HG03097 (cell line): Measurements from ENCODE around the gene GPC3.
"Not testable (repeated sequence)": the region's sequence is repeated elsewhere in the genome, so short reads cannot be mapped to it uniquely, and the experiment has no call there.

Experiments used
- ATAC-seq: cut with Tn5 transposase; IDR thresholded peaks from one replicate; pipeline ENCODE4 v1.9.1; 2021; ENCODE audit not compliant: unreplicated experiment, low FRiP score

Gene GPC3

GRCh38 chrX:133792198-133792953, 193.0 kb downstream of the GPC3 start:
- ATAC-seq, result peak; percentile 78

- ATAC-seq, result no peak
These were observed 195.6 kb downstream of the GPC3 start for GRCh38 chrX:133789829-133790228.

- no peak for ATAC-seq
These were observed 199.0 kb downstream of the GPC3 start for GRCh38 chrX:133786382-133786781.

- no peak for ATAC-seq
These were observed 202.1 kb downstream of the GPC3 start for GRCh38 chrX:133783274-133783673.

DNA sequence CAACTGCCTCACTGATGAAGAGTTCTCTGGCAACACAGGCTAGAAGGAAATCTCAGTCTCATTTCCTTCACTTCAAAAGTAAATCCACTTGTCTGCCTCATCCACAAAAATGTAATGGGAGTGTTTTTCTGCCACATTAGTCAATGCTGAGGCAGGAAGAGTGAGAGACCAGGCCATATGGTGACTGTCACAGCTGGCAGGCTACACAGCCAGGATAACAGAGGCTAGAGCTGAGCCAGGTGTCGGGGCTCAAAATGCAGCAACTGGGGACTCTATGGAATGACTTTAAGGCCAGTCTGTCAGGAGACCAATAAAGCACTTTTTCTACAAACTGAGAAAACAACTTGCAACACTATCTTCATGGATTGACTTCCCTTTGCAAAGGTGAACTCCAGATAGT, 204.2 kb downstream of the GPC3 start:
- ATAC-seq, result no peak

GRCh38 chrX:133776072-133776471, 209.3 kb downstream of the GPC3 start:
- no peak for ATAC-seq

GRCh38 chrX:133774807-133775206, 210.6 kb downstream of the GPC3 start:
- ATAC-seq, result no peak

GRCh38 chrX:133771086-133771646, 214.2 kb downstream of the GPC3 start:
- ATAC-seq, result no peak

DNA sequence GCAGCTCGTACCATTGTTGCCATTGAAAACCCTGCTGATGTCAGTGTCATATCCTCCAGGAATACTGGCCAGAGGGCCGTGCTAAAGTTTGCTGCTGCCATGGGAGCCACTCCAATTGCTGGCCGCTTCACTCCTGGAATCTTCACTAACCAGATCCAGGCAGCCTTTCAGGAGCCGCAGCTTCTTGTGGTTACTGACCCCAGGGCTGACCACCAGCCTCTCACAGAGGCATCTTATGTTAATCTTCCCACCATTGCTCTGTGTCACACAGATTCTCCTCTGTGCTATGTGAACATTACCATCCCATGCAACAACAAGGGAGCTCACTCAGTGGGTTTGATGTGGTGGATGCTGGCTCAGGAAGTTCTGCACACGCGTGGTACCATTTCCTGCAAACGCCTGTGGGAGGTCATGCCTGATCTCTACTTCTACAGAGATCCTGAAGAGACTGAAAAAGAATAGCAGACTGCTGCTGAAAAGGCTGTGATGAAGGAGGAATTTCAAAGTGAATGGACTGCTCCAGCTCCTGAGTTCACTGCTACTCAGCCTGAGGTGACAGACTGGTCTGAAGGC, 222.3 kb downstream of the GPC3 start:
- not testable (repeated sequence) for ATAC-seq

GRCh38 chrX:133754657-133755056, 230.7 kb downstream of the GPC3 start:
- no peak for ATAC-seq

GRCh38 chrX:133749951-133750350, 235.4 kb downstream of the GPC3 start:
- ATAC-seq, result no peak

GRCh38 chrX:133749370-133749769, 236.0 kb downstream of the GPC3 start:
- ATAC-seq, result no peak

GRCh38 chrX:133747196-133747595, 238.2 kb downstream of the GPC3 start:
- ATAC-seq, result no peak

DNA sequence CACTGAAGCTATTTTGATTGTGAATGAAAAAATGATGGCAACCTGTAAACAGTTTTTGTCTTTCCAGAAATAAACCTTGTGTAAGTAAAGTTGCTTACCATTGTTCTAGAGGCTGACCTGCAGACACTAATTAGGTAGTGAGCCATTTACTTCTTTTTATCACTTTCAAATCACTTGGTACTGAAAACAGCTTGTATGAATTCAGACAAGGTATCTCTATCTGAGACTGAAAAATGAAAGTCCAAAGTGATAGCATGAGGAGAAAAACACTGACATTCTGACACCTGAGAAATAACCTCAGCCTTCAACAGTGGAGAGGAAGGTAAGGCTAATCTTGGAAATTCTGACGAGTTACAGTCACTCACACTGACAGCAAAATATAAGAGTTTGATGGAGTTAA, 238.8 kb downstream of the GPC3 start:
- no peak for ATAC-seq

GRCh38 chrX:133745349-133745748, 240.0 kb downstream of the GPC3 start:
- no peak for ATAC-seq

DNA sequence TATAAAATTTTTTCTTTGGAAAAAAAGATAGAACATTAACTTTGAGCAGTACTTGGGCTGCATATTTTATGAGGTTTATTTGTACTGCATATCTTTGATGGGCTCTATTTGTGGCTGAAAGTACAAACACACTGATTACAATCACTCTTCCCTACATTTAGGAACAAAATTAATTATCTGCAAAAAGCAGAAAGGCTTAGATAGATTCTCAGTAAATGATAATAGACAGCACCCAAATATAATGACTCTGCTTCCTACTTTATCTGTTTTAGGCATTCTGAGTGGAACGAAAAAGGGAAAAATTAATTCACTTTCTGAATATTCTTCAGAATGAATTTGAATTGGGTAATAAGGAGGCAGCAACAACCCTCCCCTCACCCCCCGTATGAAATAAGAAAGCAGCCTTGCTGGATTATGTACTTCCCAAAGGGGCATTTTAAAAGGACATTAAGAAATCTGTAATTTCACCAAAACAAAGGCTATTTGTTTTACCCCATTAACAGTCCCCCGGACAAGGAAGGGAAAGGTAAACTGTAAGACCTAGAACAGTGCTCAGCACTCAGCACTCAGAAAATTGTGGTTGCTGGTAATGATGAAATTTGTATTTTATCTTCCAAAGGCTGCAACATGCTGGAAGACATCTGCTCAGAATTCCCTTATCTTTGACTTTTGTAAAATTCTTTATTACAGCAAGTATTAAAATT, 242.6 kb downstream of the GPC3 start:
- ATAC-seq, result no peak

GRCh38 chrX:133741303-133741702, 244.1 kb downstream of the GPC3 start:
- ATAC-seq, result no peak

DNA sequence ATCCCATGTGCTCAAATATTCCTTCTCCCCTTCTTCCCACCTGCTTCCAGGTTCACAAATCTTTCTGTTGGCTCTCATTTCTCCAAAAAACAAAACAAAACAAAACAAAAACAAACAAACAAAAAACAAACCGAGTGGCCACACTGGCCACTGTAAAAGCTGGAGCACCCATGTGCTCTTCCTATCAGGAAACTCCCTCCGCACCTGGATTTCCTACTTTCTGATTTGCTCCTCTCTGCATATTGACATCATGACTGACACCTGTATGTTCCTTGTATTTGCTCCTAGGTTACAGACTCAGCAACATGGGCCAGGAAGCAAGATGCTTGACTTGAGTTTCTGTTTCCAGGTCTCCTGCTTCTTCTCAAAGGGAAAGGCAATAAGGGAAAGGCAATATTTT, 258.8 kb downstream of the GPC3 start:
- ATAC-seq, result no peak

- no peak for ATAC-seq
These were observed 259.2 kb downstream of the GPC3 start for GRCh38 chrX:133726211-133726630.

- ATAC-seq, result no peak
These were observed 261.5 kb downstream of the GPC3 start for GRCh38 chrX:133723930-133724329.

- ATAC-seq, result no peak
These were observed 262.6 kb downstream of the GPC3 start for GRCh38 chrX:133722756-133723155.
